Measurements from ENCODE around the gene PORCN. TPM values are rescaled to one million over a fixed set of nuclear protein-coding genes. Genes with fewer than 3 reads are reported as not detected.

Gene PORCN
- total and polyA plus RNA-seq, 2 of the 4 experiments (the other 2 are of a cell fraction): 4.1 to 10.1 TPM

- peak; percentile 38; the same call in 1 of the 2 replicates for TF ChIP-seq FOS (IDR thresholded peaks at IDR 0.05; ENCODE audit: low read depth, low read length)
Observed at GRCh38 chrX:48487362-48487798, 21.4 kb upstream of the PORCN start (continued).

GRCh38 chrX:48488034-48488433 lies 20.8 kb upstream of the PORCN start:
- 84% methylated on average over 3 of the region's 3 CpGs; no CpG with 5 or more reads in 1 of the 2 experiments for whole genome bisulfite sequencing, 2 experiments (ENCODE audit: extremely low coverage in 2 of 2, insufficient read length in 1 of 2)

More at GRCh38 chrX:48488034-48488433, 20.8 kb upstream of the PORCN start:
- Histone ChIP-seq H4K5ac (ENCODE audit: low read depth, low read length) (no peak overlapping the region), H3K79me1 (ENCODE audit: low read depth in 1 of 2, low read length in 2 of 2) (no peaks in the 10 kb centered on the region), H3K9me1 (ENCODE audit: insufficient read depth, low read length) (peaks cover 11% of the 10 kb centered on the region), H3K14ac (replicated peaks; ENCODE audit: low read depth, low read length) (no peak overlapping the region), H3K27ac (ENCODE audit: insufficient read depth, low read length) (no peak overlapping the region), H3K56ac (ENCODE audit: extremely low read depth, insufficient read depth, low read length) (no peak overlapping the region), H4K8ac (ENCODE audit: low read depth in 2 of 2, low read length in 2 of 2) (peak overlapping the region in 1 of 2 experiments; percentile 54; a peak in 1 of 4 replicates), H2BK120ac (ENCODE audit: low read depth, low read length) (peak overlapping the region; percentile 4; the same call in 1 of the 2 replicates), H2AK9ac (replicated peaks; ENCODE audit: low read depth, low read length, poor library complexity) (peak overlapping the region; percentile 44), H4K20me1 (ENCODE audit: insufficient read depth, low read length) (no peaks in the 10 kb centered on the region), H2BK5ac (ENCODE audit: low read depth, low read length, poor library complexity, severe bottlenecking) (no peak overlapping the region), H3K36me3 (ENCODE audit: control insufficient read depth, insufficient read depth, low read length) (peaks cover 5% of the 10 kb centered on the region; the same call in 1 of the 2 replicates), H3K23ac (ENCODE audit: low read depth, low read length) (no peak overlapping the region), H3K9me3 (ENCODE audit: control insufficient read depth, insufficient read depth, low read length) (no peaks in the 10 kb centered on the region; the same call in 1 of the 2 replicates), H2AK5ac (ENCODE audit: low read depth, low read length) (0 out of 2 replicates have a peak overlapping the region, but pooled peaks have one; percentile 63), H3K27me3 (ENCODE audit: control insufficient read depth, insufficient read depth, low read length) (no peaks in the 10 kb centered on the region), H3K4me3 (ENCODE audit: insufficient read depth, low read depth, low read length) (no peak overlapping the region), H2BK15ac (ENCODE audit: low read depth, low read length) (0 out of 3 replicates have a peak overlapping the region, but pooled peaks have one; percentile 7), H4K91ac (ENCODE audit: insufficient read depth, low read depth, low read length) (peak overlapping the region; percentile 32; the same call in 1 of the 2 replicates), H3K9ac (ENCODE audit: low read depth, low read length) (no peak overlapping the region), H2BK20ac (ENCODE audit: low read depth, low read length) (peak overlapping the region; percentile 0; the same call in 1 of the 2 replicates), H2AFZ (replicated peaks; ENCODE audit: low read length, poor library complexity) (no peak overlapping the region), H3K4ac (ENCODE audit: low read depth, low read length) (peak overlapping the region; percentile 58), H3K4me1 (ENCODE audit: control insufficient read depth, insufficient read depth, low read length) (peaks cover 5% of the 10 kb centered on the region), H3K4me2 (ENCODE audit: low read depth, low read length) (no peak overlapping the region), H3K18ac (ENCODE audit: low read depth, low read length) (no peak overlapping the region)
- no TSS peak for BruUV-seq (replicated peaks)
- in situ Hi-C loops (cut with MboI; ENCODE audit: low sequenced_read_pairs) (no loop called here), intact Hi-C loops (cut with micrococcal nuclease) (no loop called here), dilution Hi-C loops (cut with HindIII; ENCODE audit: low sequenced_read_pairs, unreplicated experiment) (no loop called here)
- DNase-seq: no peak
- no peak for TF ChIP-seq SMC3 (IDR thresholded peaks at IDR 0.05; ENCODE audit: low read depth, low read length)
- no peak for TF ChIP-seq MXI1 (IDR thresholded peaks at IDR 0.05; ENCODE audit: borderline replicate concordance, low read depth, low read length)
- no peak for TF ChIP-seq NFE2L2 (IDR thresholded peaks at IDR 0.05; ENCODE audit: low read depth, low read length)
- no peak for TF ChIP-seq MAZ (IDR thresholded peaks at IDR 0.05; ENCODE audit: borderline replicate concordance, low read depth, low read length)
- TF ChIP-seq RAD21 (IDR thresholded peaks at IDR 0.05; ENCODE audit: low read length): no peak
- POLR2A ChIA-PET (ENCODE audit: unreplicated experiment): no interaction called here
- CTCF ChIA-PET: no interaction called here
- ATAC-seq (ENCODE audit: low read depth): no peak
